GM12878 (cell line): ENCODE results near the gene IL26. TPM values are rescaled to one million over a fixed set of nuclear protein-coding genes. Genes with fewer than 3 reads are reported as not detected.

Source experiments
- ATAC-seq: fragments of 200-7000 bp; cut with Tn5 transposase; 3 replicates; pipeline ENCODE4 v1.9.1; 2020; ENCODE audit warnings: mild to moderate bottlenecking, moderate library complexity
- BruUV-seq: library from RNA; stranded (reverse); fragments of 400-500 nt; replicated peaks from 2 replicates; lab custom pipeline; 2021; lab: Mats Ljungman, UMichigan
- CTCF ChIA-PET: fragments of 300-600 bp; sonication (Branson Sonifier 250); formaldehyde crosslinking; extraction: SDS; loops from one replicate; lab custom pipeline; 2021; ENCODE audit warnings: inconsistent platforms; lab: Yijun Ruan, JAX
- POLR2A ChIA-PET: fragments of 350-600 bp; formaldehyde crosslinking; extraction: SDS; loops from one replicate; lab custom pipeline; 2021; ENCODE audit warnings: inconsistent platforms; lab: Charles Lee
- RAD21 ChIA-PET: fragments of 300-600 bp; sonication (Branson Sonifier 250); formaldehyde crosslinking; loops from one replicate; lab custom pipeline; 2023; ENCODE audit warnings: antibody characterized with exemption; ENCODE audit not compliant: unreplicated experiment; lab: Charles Lee
- SMC1A ChIA-PET: fragments of 300-600 bp; sonication (Branson Sonifier 250); formaldehyde crosslinking; loops from one replicate; lab custom pipeline; 2023; ENCODE audit not compliant: unreplicated experiment, uncharacterized antibody; lab: Charles Lee
- DNase-seq: peaks from one replicate; pipeline ENCODE4 v3.0.0-alpha.2; 2011; ENCODE audit warnings: low read depth, low spot score
- FAIRE-seq: peaks from 3 replicates; lab custom pipeline; 2011; peaks lifted over from hg19 to GRCh38; lab: Jason Lieb, UNC
- H2AFZ ChIP-seq: 2 replicates; pipeline ENCODE4 v1.6.0; 2011; ENCODE audit warnings: low read depth, low read length, control low read depth; ENCODE audit not compliant: control insufficient read depth
- H3K27ac ChIP-seq: 2 replicates; pipeline ENCODE4 v1.5.1; 2011; ENCODE audit warnings: control low read depth; ENCODE audit not compliant: control insufficient read depth, insufficient read depth
- H3K27me3 ChIP-seq, 2 experiments: replicated peaks in 1 of 2; 2 replicates each; pipeline versions ENCODE4 v1.6.0 to v1.6.1; 2011; ENCODE audit warnings: low read length in 1 of 2; ENCODE audit not compliant: control insufficient read depth in 2 of 2, insufficient read depth in 2 of 2
- H3K36me3 ChIP-seq, 2 experiments: 2 replicates each; pipeline ENCODE4 v1.5.1; 2011; ENCODE audit warnings: low read length in 1 of 2; ENCODE audit not compliant: control insufficient read depth in 2 of 2, insufficient read depth in 2 of 2
- H3K4me1 ChIP-seq: 2 replicates; pipeline ENCODE4 v1.6.1; 2011; ENCODE audit warnings: mild to moderate bottlenecking, low read length, moderate library complexity, mixed read lengths; ENCODE audit not compliant: control insufficient read depth, insufficient read depth
- H3K4me2 ChIP-seq: 2 replicates; pipeline ENCODE4 v1.6.0; 2011; ENCODE audit warnings: control low read depth; ENCODE audit not compliant: control insufficient read depth, insufficient read depth
- H3K4me3 ChIP-seq: fragments of 200-600 bp; sonication (generic); 2 replicates; pipeline ENCODE4 v1.5.1; 2016
- H3K79me2 ChIP-seq: 2 replicates; pipeline ENCODE4 v1.6.0; 2011; ENCODE audit warnings: low read length; ENCODE audit not compliant: control insufficient read depth, insufficient read depth
- H3K9ac ChIP-seq: 2 replicates; pipeline ENCODE4 v1.8.0; 2011; ENCODE audit warnings: low read length, control low read depth, mixed read lengths; ENCODE audit not compliant: control insufficient read depth, insufficient read depth
- H3K9me3 ChIP-seq: replicated peaks from 3 replicates; pipeline ENCODE4 v1.5.1; 2011; ENCODE audit warnings: mild to moderate bottlenecking, low read length; ENCODE audit not compliant: control insufficient read depth, insufficient read depth
- H4K20me1 ChIP-seq: 2 replicates; pipeline ENCODE4 v1.6.0; 2011; ENCODE audit not compliant: control insufficient read depth, insufficient read depth
- ESRRA ChIP-seq: IDR thresholded peaks from 2 replicates; pipeline ENCODE4 v1.6.1; 2012; ENCODE audit warnings: mild to moderate bottlenecking, low read length, improper control_type of control experiment
- IKZF1 ChIP-seq: fragments of 450-650 bp; conservative IDR thresholded peaks from 2 replicates; pipeline ENCODE4 v1.6.1; 2017; ENCODE audit warnings: antibody characterized with exemption, mild to moderate bottlenecking
- IRF4 ChIP-seq: IDR thresholded peaks from 2 replicates; pipeline ENCODE4 v1.6.1; 2011; ENCODE audit warnings: low read depth, low read length
- MLLT1 ChIP-seq: fragments of 450-650 bp; IDR thresholded peaks from 2 replicates; pipeline ENCODE4 v1.6.1; 2016; ENCODE audit warnings: mild to moderate bottlenecking
- PKNOX1 ChIP-seq: fragments of 450-650 bp; IDR thresholded peaks from 2 replicates; pipeline ENCODE4 v1.6.1; 2016; ENCODE audit warnings: mild to moderate bottlenecking
- SPI1 ChIP-seq: IDR thresholded peaks from 2 replicates; pipeline ENCODE4 v1.6.1; 2011; ENCODE audit warnings: low read depth, mild to moderate bottlenecking, low read length, moderate library complexity, borderline replicate concordance; ENCODE audit not compliant: insufficient read depth
- WGBS: methylation state at CpG from one replicate; pipeline ENCODE4 v1.1.6; 2016; ENCODE audit warnings: low lambda C conversion rate; ENCODE audit not compliant: insufficient replicate concordance, insufficient coverage; ENCODE audit errors: missing lambda C conversion rate; 5-methylcytosine and 5-hydroxymethylcytosine counted together
- in situ Hi-C: fragments of 300-500 bp; cut with MboI; formaldehyde crosslinking; loops from 9 replicates; pipeline ENCODE4 v1.14.3; 2018; ENCODE audit warnings: mixed read lengths
- intact Hi-C: fragments of 100-400 bp; cut with micrococcal nuclease; formaldehyde crosslinking; loops from one replicate; pipeline ENCODE4 v1.14.2; 2022; ENCODE audit not compliant: unreplicated experiment
- polyA plus RNA-seq, 11 experiments: library from polyadenylated mRNA; depleted of rRNA in 4 of 11; unstranded in 6 of 11; stranded (reverse) in 5 of 11; fragments of >200 nt; fragmentation: Nextera tagmentation in 4 of 11; fragmentation: Illumina TruSeq in 1 of 11; extraction: Ambion mirVana in 4 of 11; extraction: Trizol in 1 of 11; gene quantifications; 1 replicate in 1 of 11; 2 replicates in 10 of 11; pipeline versions ENCODE4 v1.2.1 to v1.2.3, GENCODE V29; 2011 to 2016; ENCODE audit warnings: inconsistent platforms in 2 of 11, missing spikeins in 2 of 11, low read depth in 1 of 11
- total RNA-seq, 4 experiments: library from RNA; depleted of rRNA in 3 of 4; stranded (reverse); fragments of >200 nt in 3 of 4; fragmentation: Illumina TruSeq in 1 of 4; extraction: Trizol in 1 of 4; gene quantifications; 2 replicates each; pipeline versions ENCODE4 v1.2.1 to v1.2.3, GENCODE V29; 2013 to 2021

Gene IL26
- total and polyA plus RNA-seq, 10 of the 15 experiments (the other 5 are each of a cell fraction or from before 2014, with no cell fraction given): not detected

- peak overlapping the region; percentile 41; the same call in 1 of the 2 replicates for H3K4me3 ChIP-seq
- peak overlapping the region; percentile 86 for H3K4me2 ChIP-seq
- WGBS: 4% methylated on average over 8 of the region's 8 CpGs
- CTCF ChIA-PET: interaction anchor here (0.6 to 4.2 kb wide), 11 partner anchors 14 to 572 kb away, joined by 3 to 47 read pairs (median 3); no protein-coding TSS in a partner anchor
- POLR2A ChIA-PET: interaction anchor here (1.1 to 1.6 kb wide), 2 partner anchors 54 to 60 kb away, joined by 3 to 6 read pairs; no protein-coding TSS in a partner anchor
- H2AFZ ChIP-seq: peak overlapping the region; percentile 98
- H3K9me3 ChIP-seq: no peaks in the 10 kb centered on the region
- BruUV-seq: no TSS peak
- ATAC-seq: peak; percentile 65
- SMC1A ChIA-PET: interaction anchor here (0.8 to 2.3 kb wide), 20 partner anchors 8 to 95 kb away, joined by 3 to 14 read pairs (median 4); partner anchors contain the start of gene MDM1
- FAIRE-seq: peak; percentile 73
- 0 out of 2 replicates have a peak, but pooled peaks have one; percentile 37 for TF ChIP-seq MLLT1
- 0 out of 2 replicates have a peak, but pooled peaks have one; percentile 19 for TF ChIP-seq IKZF1
- TF ChIP-seq IRF4: 0 out of 2 replicates have a peak, but pooled peaks have one; percentile 12
- TF ChIP-seq SPI1: peak; percentile 12; the same call in 1 of the 2 replicates
- no peak for TF ChIP-seq PKNOX1
- TF ChIP-seq ESRRA: no peak
- in situ Hi-C loops: no loop called here
- DNase-seq: peak; percentile 40
- H3K27ac ChIP-seq: peak overlapping the region; percentile 69
- no peaks in the 10 kb centered on the region for H3K36me3 ChIP-seq
- no peaks in the 10 kb centered on the region for H3K27me3 ChIP-seq
- intact Hi-C loops: no loop called here
- H4K20me1 ChIP-seq: no peaks in the 10 kb centered on the region
- peak overlapping the region; percentile 63 for H3K9ac ChIP-seq
- RAD21 ChIA-PET: interaction anchor here (0.6 to 2.5 kb wide), 5 partner anchors 13 to 397 kb away, joined by 3 to 16 read pairs (median 4); no protein-coding TSS in a partner anchor
- no peaks in the 10 kb centered on the region for H3K79me2 ChIP-seq
- H3K4me1 ChIP-seq: peaks cover 34% of the 10 kb centered on the region
Observed at GRCh38 chr12:68236421-68237059, 10.9 kb upstream of the IL26 start.
